ENCODE results near the gene FIBCD1.

Gene FIBCD1

DNA sequence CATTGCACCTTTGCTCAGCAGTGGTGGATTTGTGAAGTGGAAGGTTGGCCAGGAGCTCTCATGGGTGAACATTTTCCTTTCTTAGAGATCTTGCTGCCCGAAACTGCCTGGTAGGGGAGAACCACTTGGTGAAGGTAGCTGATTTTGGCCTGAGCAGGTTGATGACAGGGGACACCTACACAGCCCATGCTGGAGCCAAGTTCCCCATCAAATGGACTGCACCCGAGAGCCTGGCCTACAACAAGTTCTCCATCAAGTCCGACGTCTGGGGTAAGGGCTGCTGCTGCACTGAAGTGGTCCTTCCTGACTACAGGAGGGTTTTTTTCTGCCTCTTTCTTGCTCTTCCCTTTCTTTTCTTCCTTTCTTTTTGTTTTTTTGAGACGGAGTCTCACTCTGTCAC is 64.3 kb downstream of the FIBCD1 start:
- DNase-seq = no peak

DNA sequence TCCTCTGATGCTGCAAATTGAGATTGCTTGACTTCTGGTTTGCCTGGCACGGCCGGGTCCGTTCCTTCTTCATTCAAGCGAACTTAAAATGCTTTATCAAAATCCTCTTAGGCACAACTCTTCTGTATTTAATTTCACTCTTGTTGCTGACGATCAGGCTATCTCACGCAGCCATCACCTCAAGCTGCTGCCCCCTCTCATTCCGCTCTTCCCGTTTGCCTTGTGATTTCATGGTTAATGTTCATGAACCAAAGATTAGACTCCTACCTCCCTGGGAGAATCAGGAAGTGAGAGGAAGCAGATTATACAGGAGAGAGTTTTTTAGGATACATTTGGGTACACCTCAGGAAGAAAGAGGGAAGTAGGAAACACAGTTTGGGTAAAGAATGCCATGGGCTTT is 65.1 kb downstream of the FIBCD1 start:
- DNase-seq = no peak

DNA sequence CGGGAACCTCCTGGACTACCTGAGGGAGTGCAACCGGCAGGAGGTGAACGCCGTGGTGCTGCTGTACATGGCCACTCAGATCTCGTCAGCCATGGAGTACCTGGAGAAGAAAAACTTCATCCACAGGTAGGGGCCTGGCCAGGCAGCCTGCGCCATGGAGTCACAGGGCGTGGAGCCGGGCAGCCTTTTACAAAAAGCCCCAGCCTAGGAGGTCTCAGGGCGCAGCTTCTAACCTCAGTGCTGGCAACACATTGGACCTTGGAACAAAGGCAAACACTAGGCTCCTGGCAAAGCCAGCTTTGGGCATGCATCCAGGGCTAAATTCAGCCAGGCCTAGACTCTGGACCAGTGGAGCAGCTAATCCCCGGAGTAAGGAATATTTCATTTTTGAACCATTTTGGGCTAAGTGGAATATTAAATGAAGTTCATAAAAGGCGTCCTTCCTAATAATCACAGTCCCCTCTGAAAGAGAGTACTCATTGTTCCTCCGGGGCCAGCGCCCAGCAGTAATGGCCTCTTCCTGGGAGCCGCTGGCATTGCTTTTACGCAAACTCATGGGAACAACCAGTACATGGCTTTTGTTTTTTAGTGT is 66.0 kb downstream of the FIBCD1 start:
- DNase-seq = peak in 1 of 2 experiments; percentile 20

DNA sequence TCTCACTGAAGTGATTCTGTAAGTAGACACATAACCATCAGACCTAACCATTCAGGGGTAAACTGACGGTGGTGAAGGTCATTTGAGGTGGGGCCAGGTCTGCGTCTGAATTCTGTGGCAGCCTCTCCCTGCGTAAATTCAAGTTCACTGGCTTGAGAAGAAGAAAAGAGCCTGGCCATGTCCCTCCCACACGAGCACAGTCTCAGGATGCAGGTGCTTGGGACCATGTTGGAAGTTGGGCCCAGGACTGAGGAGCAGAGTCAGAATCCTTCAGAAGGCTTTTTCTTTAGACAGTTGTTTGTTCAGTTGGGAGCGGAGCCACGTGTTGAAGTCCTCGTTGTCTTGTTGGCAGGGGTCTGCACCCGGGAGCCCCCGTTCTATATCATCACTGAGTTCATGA is 66.5 kb downstream of the FIBCD1 start:
- no peak for DNase-seq

DNA sequence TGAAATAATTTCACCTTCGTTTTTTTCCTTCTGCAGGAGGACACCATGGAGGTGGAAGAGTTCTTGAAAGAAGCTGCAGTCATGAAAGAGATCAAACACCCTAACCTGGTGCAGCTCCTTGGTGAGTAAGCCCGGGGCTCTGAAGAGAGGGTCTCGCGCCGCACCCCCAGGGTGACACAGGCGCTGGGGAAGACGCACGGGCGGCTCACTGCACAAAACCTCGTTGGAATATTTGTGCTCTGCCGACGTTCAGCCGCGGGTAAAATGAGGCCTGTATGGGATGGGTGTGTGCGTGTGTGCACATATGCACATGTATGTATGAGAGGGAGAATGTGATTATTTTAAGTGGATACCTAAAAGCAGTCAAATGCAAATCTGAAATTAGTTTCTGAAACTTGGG is 67.0 kb downstream of the FIBCD1 start:
- DNase-seq = no peak

DNA sequence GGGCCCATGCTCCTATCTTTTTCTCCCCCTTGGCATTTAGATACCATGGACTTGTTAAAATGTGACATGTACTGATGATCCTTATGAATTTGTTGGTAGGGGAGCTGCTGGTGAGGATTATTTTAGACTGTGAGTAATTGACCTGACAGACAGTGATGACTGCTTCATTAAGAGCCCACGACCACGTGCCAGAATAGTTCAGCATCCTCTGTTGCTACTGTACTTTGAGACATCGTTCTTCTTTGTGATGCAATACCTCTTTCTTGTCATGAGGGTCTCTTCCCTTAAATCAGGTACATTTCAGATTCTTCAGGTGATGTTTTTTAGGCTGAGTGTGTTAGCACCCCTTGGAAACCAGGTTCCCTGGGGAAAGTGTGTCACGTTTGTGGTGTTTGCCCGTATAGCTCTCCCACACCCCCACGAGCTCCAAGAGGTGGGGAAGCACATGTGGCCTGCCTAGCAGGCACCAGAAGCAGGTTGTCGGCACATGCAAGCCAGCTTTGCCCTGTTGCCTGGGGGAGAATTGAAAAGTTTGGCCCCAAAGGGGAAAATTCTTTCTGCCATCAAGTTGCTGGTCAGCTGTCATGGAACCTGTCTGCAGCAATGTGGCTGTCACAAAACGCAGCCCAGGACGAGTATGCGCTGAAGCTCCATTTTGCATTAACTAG is 67.5 kb downstream of the FIBCD1 start:
- no peak for DNase-seq

DNA sequence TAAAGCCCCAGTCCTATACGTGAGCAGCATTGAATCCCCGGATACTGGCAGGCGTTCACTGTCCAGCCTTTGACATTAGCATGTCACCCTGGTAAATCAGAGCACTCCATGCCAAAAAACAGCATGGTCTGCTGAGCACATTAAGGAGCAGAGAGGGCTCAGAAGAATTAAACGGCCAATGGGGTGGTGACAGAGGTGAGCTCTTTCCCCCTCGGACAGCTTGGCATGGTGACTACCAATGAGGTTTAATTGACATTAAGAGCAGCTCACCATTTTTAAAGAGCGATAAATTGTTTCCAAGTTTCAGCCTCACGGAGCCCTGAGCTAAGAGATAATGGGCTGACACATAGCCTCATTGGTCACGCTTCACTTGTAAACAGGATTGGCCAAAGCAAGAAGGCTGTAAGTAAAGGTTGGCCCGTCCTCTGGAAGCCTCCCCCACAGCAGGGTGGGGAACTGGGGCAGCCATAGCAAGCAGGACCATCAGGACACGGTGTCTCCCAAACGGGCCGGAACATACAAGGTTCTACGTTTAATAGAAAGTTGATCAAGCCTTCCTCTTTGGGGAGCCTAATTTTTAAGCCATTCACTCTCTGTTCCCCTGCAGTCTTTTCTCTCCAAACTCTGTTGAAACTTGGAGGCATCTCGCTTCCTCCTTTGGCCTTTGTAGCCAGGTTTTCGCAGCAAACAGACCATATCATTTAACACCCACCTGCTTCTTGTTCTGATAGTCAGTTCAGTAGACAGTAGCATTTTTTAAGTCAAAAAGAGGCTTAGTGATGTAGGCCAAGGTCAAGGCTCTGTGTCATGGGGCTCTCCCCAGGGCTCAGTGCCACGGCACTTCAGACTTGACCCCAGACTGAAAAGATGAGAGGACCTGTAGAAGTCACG is 68.3 kb downstream of the FIBCD1 start:
- no peak for DNase-seq

DNA sequence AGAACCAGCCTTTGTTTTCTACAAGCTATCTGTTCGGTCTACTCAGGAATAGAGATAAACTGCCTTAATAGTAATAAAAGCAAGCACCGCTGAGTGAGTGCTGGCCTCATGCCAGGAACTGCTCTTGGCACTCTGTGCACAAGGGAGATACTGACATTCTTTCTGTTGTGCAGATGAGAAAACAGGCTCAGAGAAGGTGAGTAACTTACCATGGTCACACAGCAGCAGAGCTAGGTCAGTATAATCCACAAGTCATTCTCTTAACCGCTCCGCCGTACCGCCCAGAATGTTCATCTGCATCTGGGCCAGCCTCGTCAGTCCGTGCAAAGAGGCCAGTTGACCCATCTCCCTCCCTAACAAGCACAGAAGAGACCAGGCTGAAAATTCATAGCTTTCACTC is 69.8 kb downstream of the FIBCD1 start:
- peak in 1 of 2 experiments; percentile 4 for DNase-seq

DNA sequence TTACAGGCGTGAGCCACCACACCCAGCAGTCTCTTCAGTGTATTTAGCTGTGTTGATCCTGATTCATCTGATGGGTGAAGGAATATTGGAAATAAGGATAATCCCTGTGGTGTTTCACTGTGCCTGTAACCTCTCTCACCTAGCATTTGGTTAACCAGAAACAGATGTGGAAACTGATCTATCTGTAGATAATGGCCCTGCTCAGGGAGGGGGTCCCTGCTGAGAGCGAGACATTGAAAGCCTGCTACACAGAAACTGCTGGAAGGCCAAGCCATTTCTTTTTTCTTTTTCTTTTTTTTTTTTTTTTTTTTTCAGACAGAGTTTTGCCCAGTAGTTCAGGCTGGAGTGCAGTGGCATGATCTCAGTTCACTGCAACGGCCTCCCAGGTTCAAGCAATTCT is 70.8 kb downstream of the FIBCD1 start:
- no peak for DNase-seq

DNA sequence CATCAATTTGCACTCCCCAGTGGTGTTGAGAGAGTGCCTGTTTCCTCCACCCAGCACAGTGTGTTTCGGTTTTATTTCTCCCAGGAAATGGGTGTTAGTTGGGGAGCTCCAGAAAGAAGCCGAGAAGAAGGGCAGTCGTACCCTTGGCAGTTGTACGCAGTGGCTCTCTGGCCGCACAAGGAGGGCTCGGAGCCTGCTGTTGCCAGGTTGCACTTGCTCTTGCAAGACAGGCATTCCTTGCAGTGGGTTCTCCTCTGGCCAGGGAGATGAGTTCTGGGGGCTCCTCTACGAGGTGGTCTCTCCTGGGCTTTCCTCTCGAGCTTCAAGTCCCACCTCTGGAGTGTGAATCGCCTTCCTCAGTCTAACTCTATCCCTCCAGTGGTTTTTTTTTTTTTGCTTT is 71.5 kb downstream of the FIBCD1 start:
- no peak for DNase-seq

DNA sequence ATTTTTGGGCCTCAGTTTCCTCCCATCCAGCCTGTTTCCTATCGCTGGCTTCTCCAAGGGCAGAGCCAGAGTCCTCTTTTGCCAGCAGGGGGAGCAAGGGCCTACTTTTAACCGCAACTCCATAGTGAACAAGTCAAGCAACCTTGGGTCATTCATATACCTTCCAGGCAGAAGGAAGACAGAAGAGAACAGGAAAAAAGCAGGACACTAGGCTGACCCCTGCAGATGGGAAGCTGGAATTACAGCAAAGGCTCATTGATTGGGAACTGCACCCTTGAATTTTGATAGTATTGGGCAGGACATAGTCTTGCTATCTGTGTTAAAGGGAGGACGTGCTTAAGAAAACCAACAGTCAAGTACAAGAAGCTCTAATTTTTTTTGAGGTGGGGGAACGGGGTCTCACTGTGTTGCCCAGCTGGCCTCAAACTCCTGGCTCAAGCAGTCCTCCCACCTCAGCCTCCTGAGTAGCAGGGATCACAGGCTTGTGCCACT is 72.5 kb downstream of the FIBCD1 start:
- peak; percentile 71 to 79 for DNase-seq

DNA sequence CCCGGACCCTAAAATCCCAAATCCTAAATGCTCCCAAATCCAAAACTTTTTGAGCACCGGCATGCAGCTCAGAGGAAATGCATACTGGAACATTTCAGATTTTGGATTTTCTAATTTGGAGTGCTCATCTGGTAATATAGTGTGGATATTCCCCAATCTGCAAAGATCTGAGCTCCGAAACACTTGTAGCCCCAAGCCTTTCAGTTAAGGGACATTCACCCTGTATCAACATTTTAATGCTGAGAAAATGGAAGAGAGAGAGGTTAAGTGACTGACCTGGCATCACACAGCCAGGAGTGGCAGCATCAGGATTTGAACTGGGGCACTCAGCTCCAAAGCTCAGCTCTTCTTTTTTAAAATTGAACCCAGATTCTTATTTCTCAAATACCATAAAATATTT is 73.1 kb downstream of the FIBCD1 start:
- DNase-seq = no peak

DNA sequence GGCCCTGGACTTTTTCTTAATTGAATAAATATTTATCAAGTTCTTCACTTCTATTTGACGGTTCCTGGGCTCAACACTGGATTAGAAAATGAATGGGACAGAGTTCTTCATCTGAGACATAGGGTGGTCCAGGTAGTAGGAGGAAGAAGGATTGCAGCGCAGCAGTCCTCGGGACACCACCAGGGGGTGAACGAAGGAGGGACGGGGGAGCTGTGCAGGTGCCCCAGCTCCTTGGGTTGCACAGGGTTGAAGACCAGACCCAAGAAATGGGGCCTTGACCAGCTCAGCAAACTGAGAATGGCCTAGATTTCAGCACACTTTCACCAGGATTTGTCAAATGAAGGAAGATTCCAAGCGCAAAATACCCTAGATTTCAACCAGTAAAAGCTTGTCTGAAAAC is 74.5 kb downstream of the FIBCD1 start:
- no peak for DNase-seq

DNA sequence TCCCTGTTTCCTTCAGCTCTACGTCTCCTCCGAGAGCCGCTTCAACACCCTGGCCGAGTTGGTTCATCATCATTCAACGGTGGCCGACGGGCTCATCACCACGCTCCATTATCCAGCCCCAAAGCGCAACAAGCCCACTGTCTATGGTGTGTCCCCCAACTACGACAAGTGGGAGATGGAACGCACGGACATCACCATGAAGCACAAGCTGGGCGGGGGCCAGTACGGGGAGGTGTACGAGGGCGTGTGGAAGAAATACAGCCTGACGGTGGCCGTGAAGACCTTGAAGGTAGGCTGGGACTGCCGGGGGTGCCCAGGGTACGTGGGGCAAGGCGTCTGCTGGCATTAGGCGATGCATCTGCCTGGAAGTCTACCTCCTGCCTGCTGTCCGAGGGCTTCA is 76.3 kb downstream of the FIBCD1 start:
- DNase-seq = no peak

DNA sequence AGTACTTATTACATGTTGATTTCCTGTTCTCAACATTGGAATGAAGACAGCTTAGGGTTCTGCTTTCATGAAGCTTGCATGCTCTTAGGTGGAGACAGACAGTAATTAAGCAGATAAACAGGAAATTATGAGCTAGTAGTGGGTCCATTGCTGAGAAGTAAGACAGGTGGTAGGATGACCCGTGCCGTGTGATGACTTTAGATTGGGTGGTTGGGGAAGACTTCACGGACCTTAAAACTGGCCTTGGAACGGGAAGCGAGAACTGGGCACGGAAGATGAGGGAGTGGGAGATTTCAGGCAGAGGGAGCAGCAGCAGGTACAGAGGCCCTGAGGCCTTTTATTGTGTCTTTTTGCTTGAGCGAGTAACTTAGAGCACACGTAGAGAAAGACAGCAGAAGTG is 76.8 kb downstream of the FIBCD1 start:
- DNase-seq = no peak

DNA sequence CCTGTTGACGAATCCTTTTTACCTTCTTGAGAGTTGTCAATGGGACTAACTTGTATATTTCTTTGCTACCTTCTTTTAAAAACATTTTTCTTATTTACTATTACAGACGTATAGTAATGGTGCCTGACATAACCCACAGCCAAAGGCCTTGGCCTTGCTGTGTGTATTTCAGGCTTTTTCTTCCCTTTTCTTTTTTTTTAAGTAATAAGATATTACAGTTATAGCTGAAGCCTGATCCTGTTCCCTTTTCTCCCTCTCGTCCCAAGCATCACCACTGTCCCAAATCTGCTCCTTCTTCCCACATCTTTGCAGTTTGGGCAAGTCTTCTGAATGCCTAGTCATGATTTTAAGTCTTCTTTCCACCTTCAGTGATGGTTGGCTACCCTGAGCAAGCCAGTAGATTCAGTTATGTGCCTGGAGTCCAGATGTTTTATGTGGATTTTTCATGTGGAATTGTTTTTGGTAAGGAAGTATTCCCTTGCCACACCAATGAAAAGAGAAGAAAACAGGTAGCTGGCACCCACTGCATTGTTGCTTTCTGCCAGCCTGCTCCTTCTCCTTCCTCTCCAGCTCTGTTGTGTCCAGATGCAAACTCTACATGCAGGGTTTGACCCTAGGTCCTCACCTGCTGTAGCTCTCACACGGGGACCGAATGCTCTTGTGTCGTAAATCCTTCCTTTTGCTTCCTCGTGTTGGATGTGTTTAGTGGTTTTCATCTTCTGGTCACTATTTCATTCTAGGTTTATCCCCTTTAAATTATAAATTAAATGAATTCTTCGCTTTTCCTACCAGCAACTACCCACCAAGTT is 77.5 kb downstream of the FIBCD1 start:
- no peak for DNase-seq

DNA sequence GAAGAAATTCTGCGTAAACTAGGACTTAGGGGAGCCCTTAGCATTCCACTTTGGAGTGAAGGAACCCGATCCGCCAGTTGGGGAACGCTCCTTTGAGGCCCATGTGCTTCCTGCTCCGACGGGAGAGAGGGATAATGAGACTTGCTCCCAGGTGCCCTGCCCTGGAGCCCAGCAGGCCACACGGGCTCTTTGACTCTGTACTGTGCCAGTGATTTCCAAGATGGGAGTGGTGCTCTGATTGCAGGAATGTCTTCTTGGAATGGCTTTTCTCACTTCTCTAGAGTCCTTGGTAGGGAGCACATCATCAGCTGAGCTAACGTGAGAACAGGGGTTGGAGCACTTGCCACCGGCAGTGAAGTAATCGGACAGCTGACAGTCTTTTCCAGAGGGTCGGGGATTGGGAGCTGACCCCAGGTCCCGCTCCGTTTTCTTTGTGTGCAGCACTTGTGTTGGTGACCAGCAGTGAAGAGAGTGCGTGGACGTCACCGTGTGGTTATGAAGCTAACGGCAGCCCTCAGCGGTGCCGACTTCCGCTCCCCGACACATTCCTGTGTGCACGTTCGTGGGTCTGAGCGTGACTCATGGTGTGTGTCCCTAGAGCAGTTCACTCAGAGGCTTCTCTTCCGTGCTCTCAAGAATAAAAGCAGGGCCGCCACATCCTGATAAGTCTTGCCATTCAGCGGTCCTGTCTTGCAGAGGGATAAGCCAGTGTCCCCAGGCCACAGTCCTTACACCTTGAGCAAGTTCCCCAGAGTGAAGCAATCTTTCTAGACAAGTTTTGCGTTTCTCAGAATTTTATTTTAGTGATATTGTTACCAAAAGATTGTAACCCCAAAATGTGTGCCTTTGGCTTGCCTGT is 78.4 kb downstream of the FIBCD1 start:
- no peak for DNase-seq

DNA sequence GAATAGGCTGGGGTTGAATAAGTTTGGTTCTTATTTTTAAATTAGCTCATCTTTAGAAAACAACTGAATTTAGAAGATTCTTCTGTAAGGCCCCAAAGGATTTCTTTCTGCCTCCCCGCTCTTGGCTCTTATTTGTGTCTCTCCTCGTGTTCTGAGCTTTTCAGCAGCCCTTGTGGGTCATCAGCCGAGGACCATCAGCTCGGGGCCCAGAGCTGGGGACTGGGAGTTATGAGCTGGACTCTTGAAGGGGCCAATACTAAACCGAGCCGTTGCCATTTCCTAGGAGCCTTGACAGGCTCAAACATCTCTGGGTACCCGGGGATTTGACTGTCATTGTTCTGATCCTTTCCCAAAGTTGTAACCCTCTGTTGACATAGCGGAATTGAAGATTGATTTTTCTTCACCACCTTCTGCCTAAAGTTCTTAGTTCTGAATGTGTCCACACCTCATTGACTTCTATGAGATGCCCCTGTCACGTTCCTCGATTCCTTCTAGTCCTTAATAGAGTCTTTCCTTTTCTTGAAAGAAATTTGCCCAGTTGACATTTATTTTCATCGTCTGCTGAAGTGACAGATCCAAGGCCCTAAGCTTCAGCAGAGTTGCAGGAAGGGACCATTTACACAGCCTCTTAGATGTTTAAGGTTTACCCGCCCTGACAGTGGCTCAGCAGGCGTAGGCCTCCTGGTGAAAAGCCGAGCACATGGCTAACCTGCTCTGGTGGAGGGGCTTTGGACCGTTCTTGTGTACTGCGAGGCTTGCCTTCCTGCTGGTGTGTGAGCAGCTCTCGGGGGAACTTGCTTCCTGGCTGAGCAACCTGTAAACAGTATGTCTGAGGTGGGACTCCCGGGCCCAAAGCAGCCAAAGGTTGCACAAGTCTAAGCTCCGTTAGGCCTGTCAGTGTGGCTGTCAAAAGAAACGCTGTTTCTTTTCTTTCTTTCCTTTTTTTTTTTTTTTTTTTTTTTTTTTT is 80.0 kb downstream of the FIBCD1 start:
- no peak for DNase-seq

DNA sequence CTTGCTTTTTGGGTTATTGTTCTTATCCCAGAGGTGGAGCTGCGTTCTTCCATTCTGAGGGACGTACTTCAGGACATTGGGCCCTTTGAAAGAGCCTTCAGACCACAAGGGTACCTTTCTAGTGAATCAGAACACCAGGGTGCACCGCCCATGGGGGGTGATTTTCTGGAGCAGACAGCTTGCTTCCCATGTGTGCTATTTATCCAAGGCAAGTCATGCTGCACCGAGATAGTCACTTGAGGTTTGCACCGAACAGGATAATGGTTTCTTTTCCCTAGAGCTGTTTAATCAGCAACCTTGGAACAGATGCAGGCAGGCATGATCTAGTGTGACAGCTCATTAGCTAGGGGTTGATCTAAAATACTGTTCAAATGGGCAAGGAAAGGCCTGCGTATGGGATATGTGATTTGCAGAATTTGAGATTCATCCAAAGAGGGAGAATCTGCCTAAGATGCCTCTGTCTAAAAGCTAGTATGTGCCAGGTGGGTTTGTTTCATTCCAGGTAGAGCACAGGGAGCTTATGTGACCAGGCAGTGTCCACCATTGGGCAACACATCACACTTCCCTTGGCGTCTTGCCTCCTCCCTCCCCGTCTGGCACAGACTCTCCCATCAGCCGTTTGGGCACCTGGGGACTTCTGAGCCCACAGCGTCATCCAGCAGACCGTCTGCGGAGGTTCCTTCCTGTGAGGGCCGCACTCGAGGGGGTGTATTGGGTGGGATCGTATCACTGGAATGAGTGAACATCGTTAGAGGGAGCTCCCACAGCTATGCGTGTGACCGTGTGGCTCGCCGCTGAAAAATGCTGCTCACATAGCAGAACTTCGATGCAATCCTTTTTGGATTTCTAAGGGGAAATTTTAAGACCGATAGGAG is 80.9 kb downstream of the FIBCD1 start:
- DNase-seq = no peak

DNA sequence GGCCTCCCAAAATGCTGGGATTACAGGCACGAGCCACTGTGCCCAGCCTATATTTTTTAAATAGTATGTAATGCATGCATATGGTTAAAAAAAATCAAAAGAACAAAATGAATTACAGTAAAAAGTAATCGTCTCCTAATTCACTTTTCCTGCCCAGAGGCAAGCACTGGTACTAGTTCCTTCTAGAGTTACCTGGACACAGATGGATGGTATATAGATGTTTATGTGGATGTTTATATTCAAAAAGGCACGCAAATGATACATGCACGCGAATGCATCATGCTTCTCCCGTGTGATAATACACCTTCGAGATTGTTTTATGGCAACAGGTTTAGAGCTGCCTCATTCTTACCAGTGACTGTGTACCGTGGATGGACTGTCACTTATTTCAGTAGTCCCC is 82.6 kb downstream of the FIBCD1 start:
- DNase-seq = no peak

All from NCI-H2081 (cell line).